GM18508 (cell line): ENCODE results near the gene NPY.
A peak's percentile ranks its signal among the peaks of the same experiment; 100 is the strongest.

Experiments used
- ATAC-seq: cut with Tn5 transposase; IDR thresholded peaks from one replicate; pipeline ENCODE4 v1.9.1; 2021; ENCODE audit warnings: moderate number of reproducible peaks; ENCODE audit not compliant: insufficient read depth, unreplicated experiment

Gene NPY

GRCh38 chr7:24312588-24312987, 28.6 kb downstream of the NPY start:
- no peak for ATAC-seq

- no peak for ATAC-seq
Measured at GRCh38 chr7:24313777-24314176, 29.8 kb downstream of the NPY start.

- no peak for ATAC-seq
Measured at GRCh38 chr7:24316340-24316739, 32.4 kb downstream of the NPY start.

DNA sequence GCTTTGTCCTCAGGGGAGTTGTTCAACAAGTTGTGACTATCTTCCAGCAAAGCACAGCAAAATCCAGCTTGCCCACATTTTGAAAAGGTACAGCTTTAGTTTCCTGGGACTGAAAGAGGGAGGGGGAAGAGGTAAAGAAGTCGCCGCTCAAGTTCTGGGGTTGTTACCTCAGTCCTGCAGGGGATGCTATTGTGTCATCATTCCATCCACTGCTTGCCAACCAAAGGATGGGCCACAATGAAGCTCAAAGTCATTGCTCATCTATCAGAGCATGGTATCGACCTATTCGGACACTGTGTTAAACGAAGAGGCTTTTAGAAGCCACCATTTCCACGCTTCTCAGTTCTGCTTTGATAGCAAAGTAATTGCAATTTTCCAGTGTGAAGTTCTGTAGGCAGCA, 34.3 kb downstream of the NPY start:
- no peak for ATAC-seq

- no peak for ATAC-seq
Measured at GRCh38 chr7:24319209-24319608, 35.2 kb downstream of the NPY start.

DNA sequence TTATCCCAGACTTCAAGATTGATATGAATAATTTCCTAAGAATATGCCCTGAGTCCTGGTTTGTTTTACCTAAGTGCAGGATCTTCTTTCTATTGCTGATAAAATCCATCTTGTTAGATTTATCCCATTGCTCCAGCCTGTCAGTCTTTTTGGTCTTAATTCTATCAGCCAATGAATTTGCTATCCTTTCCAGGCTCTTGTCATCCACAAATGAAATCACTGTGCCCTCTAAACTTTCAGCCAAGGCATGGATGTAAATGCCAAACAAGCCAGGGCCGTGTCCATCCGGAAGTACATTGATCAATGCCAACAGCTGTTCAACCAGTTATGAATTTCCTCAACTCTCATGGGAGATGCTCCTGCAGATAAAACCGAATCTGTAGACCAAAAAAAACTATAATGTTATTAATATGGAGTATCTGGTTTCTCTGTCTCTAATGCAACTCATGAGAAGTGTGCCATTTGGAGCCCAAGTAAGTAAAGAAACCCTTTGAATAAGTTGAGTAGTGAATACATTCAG, 40.0 kb downstream of the NPY start:
- ATAC-seq: no peak

GRCh38 chr7:24325708-24326107, 41.7 kb downstream of the NPY start:
- ATAC-seq: peak; percentile 66

DNA sequence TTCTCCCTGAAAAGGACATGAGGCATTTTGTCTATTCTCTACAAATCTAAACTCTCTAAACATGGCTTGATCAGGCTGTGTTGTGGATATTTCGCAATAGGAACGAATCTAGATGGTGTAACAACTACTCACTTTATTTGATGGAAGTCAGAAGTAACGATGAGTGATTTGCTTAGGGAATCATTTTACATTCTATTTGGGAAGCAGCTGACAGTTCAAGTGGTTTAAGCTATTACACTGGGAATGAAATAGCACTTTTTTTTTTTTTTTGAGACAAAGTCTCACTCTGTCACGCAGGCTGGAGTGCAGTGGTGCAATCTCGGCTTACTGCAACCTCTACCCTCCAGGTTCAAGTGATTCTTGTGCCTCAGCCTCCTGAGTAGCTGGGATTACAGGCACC, 44.1 kb downstream of the NPY start:
- no peak for ATAC-seq

- ATAC-seq: no peak
Measured at GRCh38 chr7:24328894-24329293, 44.9 kb downstream of the NPY start.

DNA sequence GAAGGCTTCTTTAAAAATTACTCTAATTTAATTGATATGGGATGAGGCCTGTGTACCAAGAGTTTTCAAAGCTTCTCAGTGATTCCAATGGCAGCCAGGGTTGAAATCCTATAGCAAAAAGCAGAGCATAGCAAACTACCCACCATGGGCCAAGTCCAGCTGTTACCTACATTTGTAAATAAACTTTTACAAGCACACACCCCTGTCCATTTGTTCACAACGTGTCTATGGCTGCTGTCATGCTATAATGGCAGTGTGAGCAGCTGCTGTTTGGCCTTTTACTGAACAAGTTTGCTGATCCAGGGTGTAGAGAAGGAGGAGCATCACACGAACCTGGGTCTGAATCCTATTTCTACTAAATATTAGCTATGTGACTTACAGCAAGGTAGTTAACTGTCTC, 50.0 kb downstream of the NPY start:
- no peak for ATAC-seq

DNA sequence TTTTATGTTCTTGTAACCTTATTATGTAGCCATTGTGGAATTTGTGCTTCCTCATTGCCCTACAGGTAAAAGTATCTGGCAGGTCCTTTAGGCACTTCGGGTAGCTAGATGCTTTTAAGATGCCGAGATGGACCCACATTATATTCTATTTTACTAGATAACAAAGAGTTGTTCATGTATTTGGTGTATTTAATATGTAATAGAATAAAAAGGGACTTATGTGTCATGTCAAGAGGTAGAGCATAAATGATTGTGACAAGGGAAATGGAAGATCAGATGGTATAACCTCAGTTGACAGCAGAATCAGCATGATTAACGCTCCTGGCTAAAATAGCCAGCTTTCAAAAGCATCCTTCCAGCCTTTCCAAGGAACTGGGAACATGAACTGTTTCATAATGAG, 50.6 kb downstream of the NPY start:
- no peak for ATAC-seq

GRCh38 chr7:24336461-24336860, 52.5 kb downstream of the NPY start:
- no peak for ATAC-seq

DNA sequence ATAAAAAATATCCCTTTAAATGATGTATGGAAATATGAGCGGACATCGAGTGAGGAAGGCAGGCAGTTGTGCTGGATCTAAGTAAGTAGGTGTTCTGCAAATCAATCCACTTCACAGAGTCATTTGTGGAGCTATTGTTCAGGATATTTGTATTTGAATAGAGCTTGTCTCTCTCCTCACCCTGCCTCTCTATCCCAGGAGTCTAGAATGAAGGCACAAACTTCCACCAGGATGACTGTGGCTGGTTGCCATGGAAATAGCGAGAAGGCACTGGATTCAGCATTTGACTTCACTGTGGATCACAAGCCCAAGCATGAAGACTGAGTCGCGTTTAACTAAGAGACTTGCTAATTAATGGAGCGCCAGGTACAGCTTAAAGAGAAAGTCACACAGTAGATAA, 53.2 kb downstream of the NPY start:
- ATAC-seq: no peak

DNA sequence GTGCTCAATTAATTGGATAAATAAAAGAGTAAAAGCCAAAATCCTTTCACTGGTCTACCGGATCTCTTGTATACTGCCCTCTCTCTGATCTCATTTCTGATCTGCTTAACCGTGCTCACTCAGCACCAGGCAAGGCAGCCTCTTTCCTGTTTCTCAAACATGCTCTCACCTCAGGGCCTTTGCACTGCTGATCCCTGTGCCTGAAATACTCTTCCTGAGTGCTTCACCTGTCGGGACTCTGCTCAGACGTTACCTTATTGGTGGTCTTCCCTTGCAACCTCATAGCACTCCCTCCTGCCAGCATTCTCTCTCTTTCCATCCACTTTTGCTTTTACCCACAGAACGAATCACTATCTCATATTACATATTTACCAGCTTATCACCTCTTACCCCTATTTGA, 55.6 kb downstream of the NPY start:
- no peak for ATAC-seq

GRCh38 chr7:24340727-24341126, 56.7 kb downstream of the NPY start:
- no peak for ATAC-seq
